GM12864 (cell line): ENCODE results near the gene DBNDD1.

Source experiments
- DNase-seq: peaks from one replicate; pipeline ENCODE4 v3.0.0-alpha.2; 2011; ENCODE audit warnings: low read depth
- H3K4me3 ChIP-seq: 2 replicates; pipeline ENCODE4 v1.5.1; 2011; ENCODE audit warnings: mild to moderate bottlenecking, low read depth, low read length, control low read depth
- CTCF ChIP-seq: IDR thresholded peaks from 2 replicates; pipeline ENCODE4 v1.5.1; 2011; ENCODE audit warnings: low read depth, mild to moderate bottlenecking, moderate library complexity, low read length, control low read depth, inconsistent platforms; ENCODE audit errors: missing control alignments

Gene DBNDD1

GRCh38 chr16:90035902-90036301 lies 16.6 kb upstream of the DBNDD1 start:
- TF ChIP-seq CTCF = no peak
- no peak overlapping the region for H3K4me3 ChIP-seq
- no peak for DNase-seq

GRCh38 chr16:90034504-90034903 lies 15.2 kb upstream of the DBNDD1 start:
- TF ChIP-seq CTCF = no peak
- no peak overlapping the region for H3K4me3 ChIP-seq

GRCh38 chr16:90033387-90033786 lies 14.1 kb upstream of the DBNDD1 start:
- DNase-seq = no peak
- no peak for TF ChIP-seq CTCF
- H3K4me3 ChIP-seq = no peak overlapping the region

More at GRCh38 chr16:90034504-90034903, 15.2 kb upstream of the DBNDD1 start:
- no peak for DNase-seq

- H3K4me3 ChIP-seq = no peak overlapping the region
- DNase-seq = no peak
- no peak for TF ChIP-seq CTCF
These were observed 13.5 kb upstream of the DBNDD1 start for GRCh38 chr16:90032674-90033331.

GRCh38 chr16:90031931-90032673 lies 12.8 kb upstream of the DBNDD1 start:
- no peak for TF ChIP-seq CTCF
- no peak overlapping the region for H3K4me3 ChIP-seq
- no peak for DNase-seq

GRCh38 chr16:90031186-90031930 lies 12.1 kb upstream of the DBNDD1 start:
- H3K4me3 ChIP-seq = no peak overlapping the region
- TF ChIP-seq CTCF = no peak
- no peak for DNase-seq
